GM12878 (cell line): ENCODE results near the gene PPEF1.

Source experiments
- GATAD2B ChIP-seq: fragments of 450-650 bp; conservative IDR thresholded peaks from 2 replicates; pipeline ENCODE4 v1.6.1; 2017; ENCODE audit warnings: low read depth, mild to moderate bottlenecking, moderate library complexity
- HDAC6 ChIP-seq: fragments of 200-600 bp; sonication (generic); IDR thresholded peaks from one replicate; pipeline ENCODE4 v1.8.0; 2017; ENCODE audit warnings: antibody characterized with exemption; ENCODE audit not compliant: unreplicated experiment
- POLR2A ChIP-seq: IDR thresholded peaks from 2 replicates; pipeline ENCODE4 v1.6.1; 2011; ENCODE audit warnings: low read depth, mild to moderate bottlenecking, low read length
- TF ChIP-seq, protein P1 (sequence below): fragments of 150-350 bp; IDR thresholded peaks from 2 replicates; pipeline ENCODE4 v1.6.1; 2016; ENCODE audit warnings: low read depth, low read length

DNA sequence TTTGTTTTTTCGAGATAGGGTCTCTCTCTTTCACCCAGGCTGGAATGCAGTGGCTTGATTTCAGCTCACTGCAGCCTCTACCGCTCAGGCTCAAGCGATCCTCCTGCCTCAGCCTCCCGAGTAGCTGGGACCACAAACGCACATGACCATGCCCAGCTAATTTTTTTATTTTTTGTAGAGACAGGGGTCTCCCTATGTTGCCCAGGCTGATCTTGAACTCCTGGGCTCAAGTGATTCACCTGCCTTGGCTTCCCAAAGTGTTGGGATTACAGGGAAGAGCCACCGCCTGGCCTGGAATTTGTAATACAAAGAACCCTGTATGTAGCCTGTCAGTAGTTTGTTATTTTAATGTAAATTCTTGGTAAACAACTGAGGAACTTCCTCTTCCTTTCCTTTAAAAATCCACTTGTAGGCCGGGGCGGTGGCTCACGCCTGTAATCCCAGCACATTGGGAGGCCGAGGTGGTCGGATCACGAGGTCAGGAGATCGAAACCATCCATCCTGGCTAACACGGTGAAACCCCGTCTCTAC lies 157.0 kb downstream of the PPEF1 start:
- TF ChIP-seq POLR2A (no peak), GATAD2B (no peak), HDAC6 (no peak)
- TF ChIP-seq, protein P1, sequence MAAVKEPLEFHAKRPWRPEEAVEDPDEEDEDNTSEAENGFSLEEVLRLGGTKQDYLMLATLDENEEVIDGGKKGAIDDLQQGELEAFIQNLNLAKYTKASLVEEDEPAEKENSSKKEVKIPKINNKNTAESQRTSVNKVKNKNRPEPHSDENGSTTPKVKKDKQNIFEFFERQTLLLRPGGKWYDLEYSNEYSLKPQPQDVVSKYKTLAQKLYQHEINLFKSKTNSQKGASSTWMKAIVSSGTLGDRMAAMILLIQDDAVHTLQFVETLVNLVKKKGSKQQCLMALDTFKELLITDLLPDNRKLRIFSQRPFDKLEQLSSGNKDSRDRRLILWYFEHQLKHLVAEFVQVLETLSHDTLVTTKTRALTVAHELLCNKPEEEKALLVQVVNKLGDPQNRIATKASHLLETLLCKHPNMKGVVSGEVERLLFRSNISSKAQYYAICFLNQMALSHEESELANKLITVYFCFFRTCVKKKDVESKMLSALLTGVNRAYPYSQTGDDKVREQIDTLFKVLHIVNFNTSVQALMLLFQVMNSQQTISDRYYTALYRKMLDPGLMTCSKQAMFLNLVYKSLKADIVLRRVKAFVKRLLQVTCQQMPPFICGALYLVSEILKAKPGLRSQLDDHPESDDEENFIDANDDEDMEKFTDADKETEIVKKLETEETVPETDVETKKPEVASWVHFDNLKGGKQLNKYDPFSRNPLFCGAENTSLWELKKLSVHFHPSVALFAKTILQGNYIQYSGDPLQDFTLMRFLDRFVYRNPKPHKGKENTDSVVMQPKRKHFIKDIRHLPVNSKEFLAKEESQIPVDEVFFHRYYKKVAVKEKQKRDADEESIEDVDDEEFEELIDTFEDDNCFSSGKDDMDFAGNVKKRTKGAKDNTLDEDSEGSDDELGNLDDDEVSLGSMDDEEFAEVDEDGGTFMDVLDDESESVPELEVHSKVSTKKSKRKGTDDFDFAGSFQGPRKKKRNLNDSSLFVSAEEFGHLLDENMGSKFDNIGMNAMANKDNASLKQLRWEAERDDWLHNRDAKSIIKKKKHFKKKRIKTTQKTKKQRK: no peak
